Tibial nerve (tissue), 4 donors: ENCODE data around the gene ADGRG7. TPM values are rescaled to one million over a fixed set of nuclear protein-coding genes. Genes with fewer than 3 reads are reported as not detected.

ENCODE experiments used
- DNase-seq, 2 donors: peaks; one replicate each; pipeline ENCODE4 v3.0.0-alpha.2; 2019; ENCODE audit warnings: low spot score in 2 of 2
- H3K27ac ChIP-seq, 4 donors: fragments of 200-600 bp; sonication (generic) in 3 of 4; one replicate each; pipeline ENCODE4 v1.5.1; 2017 to 2019; ENCODE audit warnings: mild to moderate bottlenecking in 1 of 4
- H3K27me3 ChIP-seq, 2 donors: fragments of 200-600 bp; sonication (generic) in 1 of 2; one replicate each; pipeline versions ENCODE4 v1.5.1 to v1.6.0; 2017 to 2019
- H3K36me3 ChIP-seq, 3 donors: fragments of 200-600 bp; sonication (generic); one replicate each; pipeline ENCODE4 v1.5.1; 2018 to 2019
- H3K4me1 ChIP-seq, 4 donors: fragments of 200-600 bp; sonication (generic) in 3 of 4; one replicate each; pipeline ENCODE4 v1.5.1; 2017 to 2019
- H3K4me3 ChIP-seq, 4 donors: fragments of 200-600 bp; sonication (generic) in 3 of 4; one replicate each; pipeline ENCODE4 v1.5.1; 2017 to 2019; ENCODE audit warnings: mild to moderate bottlenecking in 1 of 4, moderate library complexity in 1 of 4
- H3K9me3 ChIP-seq, 4 donors: fragments of 200-600 bp; sonication (generic) in 3 of 4; one replicate each; pipeline ENCODE4 v1.5.1; 2017 to 2019
- CTCF ChIP-seq, 5 experiments: fragments of 200-600 bp in 3 of 5; fragments of 450-650 bp in 2 of 5; sonication (generic) in 3 of 5; IDR thresholded peaks; one replicate each; pipeline ENCODE4 v1.5.1; 2016 to 2019; ENCODE audit warnings: antibody characterized with exemption in 5 of 5, mild to moderate bottlenecking in 3 of 5, moderate library complexity in 2 of 5
- EP300 ChIP-seq, 2 donors: sonication (generic); formaldehyde crosslinking; IDR thresholded peaks; one replicate each; pipeline ENCODE4 v1.6.1; 2017; ENCODE audit warnings: antibody characterized with exemption in 2 of 2, mild to moderate bottlenecking in 1 of 2
- POLR2A ChIP-seq, 2 donors: fragments of 450-650 bp; IDR thresholded peaks; one replicate each; pipeline ENCODE4 v1.6.1; 2017; ENCODE audit warnings: antibody characterized with exemption in 2 of 2, mild to moderate bottlenecking in 2 of 2, moderate library complexity in 2 of 2
- WGBS, 2 donors: methylation state at CpG; one replicate each; pipeline ENCODE4 v1.1.5; 2018; 5-methylcytosine and 5-hydroxymethylcytosine counted together
- total RNA-seq, 4 donors: library from RNA; depleted of rRNA; stranded (reverse); fragments of >200 nt; gene quantifications; one replicate each; pipeline ENCODE4 v1.1.0, GENCODE V29; 2016

Gene ADGRG7
- total RNA-seq, 4 donors from 2014 or later: 0.42 TPM; not detected in 3

DNA sequence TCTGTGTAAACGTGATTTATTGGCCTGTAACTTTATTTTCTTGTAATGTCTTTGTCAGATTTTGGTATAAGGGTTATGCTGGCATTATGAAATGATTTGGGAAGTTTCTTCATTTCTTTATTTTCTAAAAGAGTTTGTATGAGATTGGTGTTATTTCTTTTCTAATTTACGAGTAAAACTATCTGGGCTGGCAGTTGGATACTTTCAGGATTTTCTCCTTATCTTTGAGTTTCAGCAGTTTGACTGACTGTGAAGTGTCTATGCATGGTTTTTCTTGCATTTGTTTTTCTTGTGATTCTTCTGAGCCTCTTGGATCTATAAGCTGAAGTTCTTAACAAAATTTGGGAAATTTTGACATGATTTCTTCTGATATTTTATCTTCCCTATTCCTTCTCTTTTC lies 18.1 kb downstream of the ADGRG7 start:
- no peak overlapping the region for H3K4me3 ChIP-seq
- H3K27me3 ChIP-seq: no peaks in the 10 kb centered on the region
- 64 to 80% methylated on average over 2 of the region's 2 CpGs for WGBS, 2 donors
- TF ChIP-seq CTCF (IDR thresholded peaks at IDR 0.05) (no peak), EP300 (IDR thresholded peaks at IDR 0.05) (no peak), POLR2A (IDR thresholded peaks at IDR 0.05) (no peak)
- H3K36me3 ChIP-seq: no peaks in the 10 kb centered on the region
- H3K27ac ChIP-seq: no peak overlapping the region
- H3K4me1 ChIP-seq: no peaks in the 10 kb centered on the region
- DNase-seq: no peak
- H3K9me3 ChIP-seq: peaks cover 0 to 10% (median 0%) of the 10 kb centered on the region in 4 donors

GRCh38 chr3:100629421-100630127 lies 20.2 kb downstream of the ADGRG7 start:
- H3K4me1 ChIP-seq: peaks cover 0 to 1% (median 0%) of the 10 kb centered on the region in 4 donors
- no peak overlapping the region for H3K4me3 ChIP-seq
- no peak overlapping the region for H3K27ac ChIP-seq
- peaks cover 0 to 3% (median 0%) of the 10 kb centered on the region in 4 donors for H3K9me3 ChIP-seq
- TF ChIP-seq POLR2A (IDR thresholded peaks at IDR 0.05) (no peak), CTCF (IDR thresholded peaks at IDR 0.05) (no peak), EP300 (IDR thresholded peaks at IDR 0.05) (no peak)
- 66 to 72% methylated on average over 3 of the region's 3 CpGs for WGBS, 2 donors
- H3K36me3 ChIP-seq: no peaks in the 10 kb centered on the region
- H3K27me3 ChIP-seq: no peaks in the 10 kb centered on the region
- no peak for DNase-seq

GRCh38 chr3:100630664-100631063 lies 21.3 kb downstream of the ADGRG7 start:
- no peak overlapping the region for H3K27ac ChIP-seq
- no peaks in the 10 kb centered on the region for H3K27me3 ChIP-seq
- no peak for DNase-seq
- H3K36me3 ChIP-seq: no peaks in the 10 kb centered on the region
- WGBS, 2 donors: 91% methylated on average over 1 of the region's 1 CpG
- TF ChIP-seq POLR2A (IDR thresholded peaks at IDR 0.05) (no peak), CTCF (IDR thresholded peaks at IDR 0.05) (no peak), EP300 (IDR thresholded peaks at IDR 0.05) (no peak)
- peaks cover 0 to 4% (median 0%) of the 10 kb centered on the region in 4 donors for H3K4me1 ChIP-seq
- no peaks in the 10 kb centered on the region for H3K9me3 ChIP-seq
- H3K4me3 ChIP-seq: no peak overlapping the region

DNA sequence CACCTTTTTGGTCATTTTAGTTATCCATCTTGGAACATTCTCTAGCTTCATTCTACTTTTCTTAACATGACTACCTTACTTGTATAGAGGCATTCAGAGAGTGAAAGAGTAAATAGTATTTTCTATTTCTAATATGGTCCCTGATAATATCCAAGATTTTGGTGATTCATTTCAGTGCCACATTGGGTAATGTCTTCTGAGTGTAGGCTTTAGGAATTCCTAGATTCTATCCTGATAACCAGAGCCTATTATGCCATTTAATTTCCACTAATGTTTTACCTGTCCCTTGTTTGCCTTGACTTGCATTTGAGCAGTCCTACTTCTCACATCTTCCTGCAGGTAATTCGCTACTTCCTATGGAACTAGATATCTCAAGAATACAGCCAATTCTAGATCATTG lies 21.8 kb downstream of the ADGRG7 start:
- Histone ChIP-seq H3K9me3 (no peaks in the 10 kb centered on the region), H3K36me3 (no peaks in the 10 kb centered on the region), H3K4me3 (no peak overlapping the region), H3K4me1 (peaks cover 0 to 4% (median 0%) of the 10 kb centered on the region in 4 donors), H3K27me3 (no peaks in the 10 kb centered on the region), H3K27ac (no peak overlapping the region)
- TF ChIP-seq CTCF (IDR thresholded peaks at IDR 0.05): no peak
- TF ChIP-seq EP300 (IDR thresholded peaks at IDR 0.05): no peak
- TF ChIP-seq POLR2A (IDR thresholded peaks at IDR 0.05): no peak
- WGBS, 2 donors: 93 to 94% methylated on average over 1 of the region's 1 CpG
- DNase-seq: no peak

- Histone ChIP-seq H3K4me3 (no peak overlapping the region), H3K4me1 (peaks cover 0 to 4% (median 0%) of the 10 kb centered on the region in 4 donors), H3K9me3 (no peaks in the 10 kb centered on the region), H3K27ac (no peak overlapping the region), H3K36me3 (no peaks in the 10 kb centered on the region), H3K27me3 (no peaks in the 10 kb centered on the region)
- DNase-seq: peak in 1 of 2 donors; percentile 22
- 67 to 69% methylated on average over 5 of the region's 5 CpGs for WGBS, 2 donors
- TF ChIP-seq CTCF (IDR thresholded peaks at IDR 0.05) (no peak), EP300 (IDR thresholded peaks at IDR 0.05) (no peak), POLR2A (IDR thresholded peaks at IDR 0.05) (no peak)
Measured at GRCh38 chr3:100634493-100635272, 25.3 kb downstream of the ADGRG7 start.
